Spinal cord (tissue), 10 donors: ENCODE results near the gene PPHLN1. TPM values are rescaled to one million over a fixed set of nuclear protein-coding genes. Genes with fewer than 3 reads are reported as not detected.
"Not testable (repeated sequence)": the region's sequence is repeated elsewhere in the genome, so short reads cannot be mapped to it uniquely, and the experiment has no call there.

Experiments
- DNase-seq, 6 donors: peaks; one replicate each; pipeline versions ENCODE4 v3.0.0 to v3.0.0-alpha.2; 2013 to 2015; ENCODE audit warnings: low spot score in 6 of 6, low read depth in 4 of 6
- H3K27ac ChIP-seq: one replicate; pipeline ENCODE4 v1.5.1; 2013; ENCODE audit warnings: low read depth, low read length, control low read depth
- H3K27me3 ChIP-seq: one replicate; pipeline ENCODE4 v1.6.1; 2013; ENCODE audit warnings: low read length; ENCODE audit not compliant: control insufficient read depth, insufficient read depth
- H3K36me3 ChIP-seq: one replicate; pipeline ENCODE4 v1.6.1; 2013; ENCODE audit warnings: low read length; ENCODE audit not compliant: control insufficient read depth, insufficient read depth
- H3K4me1 ChIP-seq: one replicate; pipeline ENCODE4 v1.6.1; 2013; ENCODE audit warnings: low read length; ENCODE audit not compliant: control insufficient read depth, insufficient read depth
- H3K4me3 ChIP-seq: one replicate; pipeline ENCODE4 v1.5.1; 2013; ENCODE audit warnings: low read depth, low read length, control low read depth
- H3K9me3 ChIP-seq: one replicate; pipeline ENCODE4 v1.6.1; 2013; ENCODE audit warnings: low read length; ENCODE audit not compliant: control insufficient read depth, insufficient read depth
- WGBS: methylation state at CpG from one replicate; pipeline ENCODE4 v1.1.5; 2013; ENCODE audit warnings: missing lambda C conversion rate; ENCODE audit not compliant: insufficient coverage; 5-methylcytosine and 5-hydroxymethylcytosine counted together
- polyA plus RNA-seq, 2 donors: library from polyadenylated mRNA; unstranded; fragments of 120-200 nt; gene quantifications; one replicate each; pipeline ENCODE4 v1.2.1, GENCODE V29; 2013; ENCODE audit not compliant: insufficient read length in 2 of 2
- total RNA-seq, 2 donors: library from RNA; depleted of rRNA in 1 of 2; stranded (reverse); fragments of 120-200 nt in 1 of 2; fragments of >200 nt in 1 of 2; gene quantifications; one replicate each; pipeline versions ENCODE4 v1.2.3 to v1.2.4, GENCODE V29; 2013 to 2014
- donor health status: healthy.

PPHLN1 gene
- total and polyA plus RNA-seq, 4 donors: 52.1 to 59.5 (median 54.0) TPM

DNA sequence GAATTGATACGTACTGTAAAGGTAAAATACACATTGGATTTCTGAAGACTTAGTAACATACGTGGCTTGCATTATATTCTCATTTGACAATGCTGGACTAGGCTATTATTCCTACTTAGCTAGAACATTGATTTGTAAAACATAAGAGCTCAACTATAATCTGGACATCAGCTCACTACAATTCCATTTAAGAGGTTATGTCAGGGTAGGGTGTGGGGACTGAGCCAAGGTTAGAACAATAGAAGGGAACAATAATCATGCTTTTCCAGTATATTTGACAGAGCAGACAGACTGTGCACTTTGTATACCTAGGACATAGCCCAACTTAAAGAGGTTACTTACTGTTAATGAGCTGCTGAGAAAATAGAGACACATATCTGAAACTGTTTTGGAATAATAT, 10.9 kb upstream of the PPHLN1 start:
- no CpG with 5 or more reads among the region's 2 CpGs for WGBS
- H3K9me3 ChIP-seq: no peaks in the 10 kb centered on the region
- no peaks in the 10 kb centered on the region for H3K4me1 ChIP-seq
- H3K27ac ChIP-seq: no peak overlapping the region
- DNase-seq: no peak
- no peaks in the 10 kb centered on the region for H3K27me3 ChIP-seq
- peaks cover 14% of the 10 kb centered on the region for H3K36me3 ChIP-seq
- H3K4me3 ChIP-seq: no peak overlapping the region

- no peaks in the 10 kb centered on the region for H3K27me3 ChIP-seq
- H3K4me3 ChIP-seq: no peak overlapping the region
- H3K9me3 ChIP-seq: no peaks in the 10 kb centered on the region
- peaks cover 12% of the 10 kb centered on the region for H3K36me3 ChIP-seq
- H3K4me1 ChIP-seq: no peaks in the 10 kb centered on the region
- DNase-seq: no peak
- H3K27ac ChIP-seq: no peak overlapping the region
These were observed 5.2 kb upstream of the PPHLN1 start for GRCh38 chr12:42320796-42321195.

GRCh38 chr12:42322567-42322966, 3.4 kb upstream of the PPHLN1 start:
- no peak overlapping the region for H3K4me3 ChIP-seq
- no peak for DNase-seq
- peaks cover 5% of the 10 kb centered on the region for H3K36me3 ChIP-seq
- H3K9me3 ChIP-seq: no peaks in the 10 kb centered on the region
- H3K27ac ChIP-seq: no peak overlapping the region
- H3K27me3 ChIP-seq: no peaks in the 10 kb centered on the region
- peaks cover 7% of the 10 kb centered on the region for H3K4me1 ChIP-seq

DNA sequence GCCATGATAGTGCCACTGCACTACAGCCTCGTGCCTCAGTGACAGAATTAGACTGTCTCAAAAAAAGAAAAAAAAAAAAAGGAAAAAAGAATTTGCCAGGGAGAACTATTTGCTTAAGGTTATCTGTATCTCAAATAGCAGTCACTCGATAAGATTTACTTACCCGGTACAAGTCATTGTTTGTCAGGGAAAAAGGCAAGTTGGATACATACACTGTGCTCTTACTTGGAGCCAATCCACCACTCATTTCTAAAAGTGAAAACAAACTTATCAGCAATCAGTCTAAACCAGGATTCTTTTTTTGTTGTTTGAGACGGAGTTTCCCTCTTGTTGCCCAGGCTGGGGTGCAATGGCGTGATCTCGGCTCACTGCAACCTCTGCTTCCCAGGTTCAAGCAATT, 2.1 kb upstream of the PPHLN1 start:
- no peak for DNase-seq
- WGBS: 86% methylated on average over 1 of the region's 6 CpGs
- Histone ChIP-seq H3K9me3 (no peaks in the 10 kb centered on the region), H3K4me3 (no peak overlapping the region), H3K36me3 (peaks cover 5% of the 10 kb centered on the region), H3K27me3 (no peaks in the 10 kb centered on the region), H3K27ac (no peak overlapping the region), H3K4me1 (peaks cover 7% of the 10 kb centered on the region)

GRCh38 chr12:42325326-42325652, 678 bp upstream of the PPHLN1 start:
- H3K4me3 ChIP-seq: peak overlapping the region; percentile 71
- peaks cover 7% of the 10 kb centered on the region for H3K4me1 ChIP-seq
- no peaks in the 10 kb centered on the region for H3K27me3 ChIP-seq
- peaks cover 2% of the 10 kb centered on the region for H3K36me3 ChIP-seq
- H3K9me3 ChIP-seq: no peaks in the 10 kb centered on the region
- no CpG with 5 or more reads among the region's 7 CpGs for WGBS
- DNase-seq: no peak
- peak overlapping the region; percentile 82 for H3K27ac ChIP-seq

DNA sequence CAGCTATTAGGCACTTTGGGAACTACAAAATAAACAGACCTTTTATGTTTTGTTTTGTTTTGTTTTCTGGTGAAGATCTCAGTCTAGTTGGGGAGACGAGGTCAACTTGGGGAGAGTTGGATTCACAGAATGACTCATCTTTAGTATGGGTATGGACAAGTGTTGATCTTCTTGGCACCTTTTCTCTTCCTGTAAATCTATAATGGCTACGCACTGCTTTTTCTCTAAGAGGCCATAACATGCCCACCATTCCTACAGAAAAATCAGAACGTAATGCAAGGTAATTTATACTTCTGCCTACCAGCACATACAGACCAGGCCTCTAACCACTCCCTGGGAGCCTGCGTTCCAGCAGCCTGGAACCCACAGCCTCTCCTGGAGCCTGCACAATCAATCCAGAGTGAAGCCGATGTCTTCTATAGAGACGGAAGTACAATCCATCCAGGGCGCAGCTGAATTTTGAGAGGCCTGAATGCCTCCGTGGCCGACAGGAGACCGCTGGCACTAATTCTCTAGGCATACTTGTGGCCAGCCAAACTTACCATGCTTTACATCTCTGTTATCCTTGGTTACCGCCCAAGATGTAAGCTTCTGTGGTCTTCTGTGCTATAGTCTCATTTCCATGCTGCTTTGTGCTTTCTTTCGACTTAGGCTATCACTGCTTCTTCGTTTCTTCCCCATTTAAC, 717 bp downstream of the PPHLN1 start:
- Histone ChIP-seq H3K9me3 (no peaks in the 10 kb centered on the region), H3K27ac (peak overlapping the region; percentile 82), H3K27me3 (no peaks in the 10 kb centered on the region), H3K4me3 (peak overlapping the region; percentile 71), H3K36me3 (no peaks in the 10 kb centered on the region), H3K4me1 (peaks cover 7% of the 10 kb centered on the region)
- 8% methylated on average over 12 of the region's 13 CpGs for WGBS
- DNase-seq: peak in 2 of 6 donors; percentile 10 to 34

DNA sequence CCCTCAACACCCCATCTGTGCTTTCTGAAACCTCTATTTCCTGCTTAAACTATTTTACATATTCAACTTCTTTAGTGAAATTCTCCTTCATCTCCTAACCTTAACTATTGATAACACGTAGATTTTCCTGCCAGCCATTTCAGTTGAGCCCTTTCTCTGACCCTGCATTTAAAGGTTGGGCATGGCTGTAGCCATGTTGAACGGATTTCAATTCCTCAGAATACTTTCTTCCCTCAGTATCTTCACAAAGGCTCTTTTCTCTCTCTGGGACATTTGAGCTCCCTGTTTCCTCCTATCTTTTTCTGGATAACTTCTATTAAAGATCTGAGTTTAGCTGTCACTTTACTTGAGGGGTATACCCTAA, 1.2 kb downstream of the PPHLN1 start:
- no peak for DNase-seq
- 79% methylated on average over 2 of the region's 2 CpGs for WGBS
- peaks cover 7% of the 10 kb centered on the region for H3K4me1 ChIP-seq
- peak overlapping the region; percentile 71 for H3K4me3 ChIP-seq
- H3K27ac ChIP-seq: no peak overlapping the region
- no peaks in the 10 kb centered on the region for H3K9me3 ChIP-seq
- no peaks in the 10 kb centered on the region for H3K36me3 ChIP-seq
- no peaks in the 10 kb centered on the region for H3K27me3 ChIP-seq

- H3K4me3 ChIP-seq, H3K4me1 ChIP-seq, H3K9me3 ChIP-seq, H3K36me3 ChIP-seq, H3K27me3 ChIP-seq, DNase-seq, H3K27ac ChIP-seq: not testable (repeated sequence)
- WGBS: 90% methylated on average over 7 of the region's 11 CpGs
These were observed 4.1 kb downstream of the PPHLN1 start for GRCh38 chr12:42330097-42330496.

DNA sequence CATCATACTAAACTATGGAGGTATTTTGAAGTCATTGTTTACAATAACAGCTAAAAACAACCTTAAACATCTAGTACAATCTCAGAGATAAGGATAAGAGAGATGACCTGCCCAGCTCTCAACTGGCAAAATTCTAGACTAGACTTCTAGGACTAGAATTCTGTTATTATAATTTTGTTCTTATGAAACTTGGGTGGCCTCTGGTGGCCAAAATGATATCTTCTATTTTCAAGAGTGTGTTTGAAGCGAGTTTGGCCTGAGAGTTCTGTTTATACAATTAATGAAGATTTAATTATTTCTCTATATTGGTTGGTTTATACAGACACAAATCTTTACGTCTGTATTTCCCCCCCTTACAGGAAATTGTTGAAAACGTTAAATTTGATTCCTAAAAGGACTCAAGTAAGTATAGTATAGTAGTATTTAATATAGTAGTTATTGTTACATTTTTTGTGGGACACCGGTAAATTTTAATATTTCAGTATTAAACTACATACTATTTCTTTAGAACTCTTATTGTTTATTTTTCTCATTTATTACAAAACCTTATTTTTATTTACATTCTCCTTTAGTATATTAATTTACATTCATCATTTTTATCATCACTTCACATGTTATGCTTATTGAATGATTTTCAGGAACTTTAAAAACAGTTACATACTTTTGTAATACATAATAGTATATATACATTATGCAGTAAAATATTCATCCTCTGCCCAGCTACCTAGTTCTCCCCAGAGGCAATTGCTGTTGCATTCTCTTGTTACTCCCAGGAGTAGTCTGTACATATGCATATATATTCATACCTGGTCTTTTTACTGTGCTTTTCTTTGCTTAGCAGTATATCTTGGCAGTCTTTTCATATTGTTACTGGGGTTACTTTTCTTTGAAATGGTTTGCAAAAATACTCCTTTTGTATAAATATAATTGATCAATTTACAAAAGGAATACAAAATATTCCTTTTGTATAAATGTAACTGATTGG, 6.6 kb downstream of the PPHLN1 start:
- Histone ChIP-seq H3K4me3 (no peak overlapping the region), H3K27me3 (no peaks in the 10 kb centered on the region), H3K27ac (no peak overlapping the region), H3K4me1 (no peaks in the 10 kb centered on the region), H3K36me3 (no peaks in the 10 kb centered on the region), H3K9me3 (no peaks in the 10 kb centered on the region)
- WGBS: no CpG with 5 or more reads among the region's 4 CpGs
- DNase-seq: peak in 4 of 6 donors; percentile 4 to 86 (median 50)

GRCh38 chr12:42336286-42336685, 10.3 kb downstream of the PPHLN1 start:
- H3K9me3 ChIP-seq: no peaks in the 10 kb centered on the region
- DNase-seq: no peak
- H3K36me3 ChIP-seq: peaks cover 6% of the 10 kb centered on the region
- H3K4me3 ChIP-seq: no peak overlapping the region
- no peak overlapping the region for H3K27ac ChIP-seq
- no CpG with 5 or more reads among the region's 1 CpG for WGBS
- no peaks in the 10 kb centered on the region for H3K27me3 ChIP-seq
- H3K4me1 ChIP-seq: no peaks in the 10 kb centered on the region
